Glomerular visceral epithelial cell (primary cell): ENCODE results near the gene DDX31.
"Not testable (repeated sequence)": the region's sequence is repeated elsewhere in the genome, so short reads cannot be mapped to it uniquely, and the experiment has no call there.

Source experiments
- DNase-seq: peaks from one replicate; pipeline ENCODE4 v3.0.0-alpha.2; 2016; ENCODE audit errors: extremely low spot score

The DDX31 gene

GRCh38 chr9:132669698-132670456, at the start of gene DDX31:
Gene DDX31 (minus strand): TSS chr9:132669983. CDS start chr9:132669934, 49 bp downstream.
- DNase-seq: peak; percentile 79

DNA sequence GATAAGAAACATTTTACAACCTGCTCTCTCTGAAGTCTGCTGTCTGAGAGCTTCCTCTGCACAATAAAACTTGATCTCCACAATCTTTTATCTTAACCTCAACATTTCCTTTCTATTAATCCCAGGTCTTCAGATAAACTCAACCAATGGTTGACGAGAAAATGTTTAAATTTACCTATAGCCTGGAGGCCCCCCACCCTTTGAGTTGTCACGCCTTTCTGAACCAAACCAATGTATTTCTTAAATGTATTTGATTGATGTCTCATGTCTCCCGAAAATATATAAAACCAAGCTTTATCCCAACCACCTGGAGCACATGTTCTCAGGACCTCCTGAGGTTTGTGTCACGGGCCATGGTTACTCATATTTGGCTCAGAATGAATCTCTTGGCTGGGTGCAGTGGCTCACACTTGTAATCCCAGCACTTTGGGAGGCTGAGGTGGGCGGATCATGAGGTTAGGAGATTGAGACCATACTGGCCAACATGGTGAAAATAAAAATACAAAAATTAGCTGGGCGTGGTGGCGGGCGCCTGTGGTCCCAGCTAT, 48.7 kb upstream of the DDX31 start:
- not testable (repeated sequence) for DNase-seq

DNA sequence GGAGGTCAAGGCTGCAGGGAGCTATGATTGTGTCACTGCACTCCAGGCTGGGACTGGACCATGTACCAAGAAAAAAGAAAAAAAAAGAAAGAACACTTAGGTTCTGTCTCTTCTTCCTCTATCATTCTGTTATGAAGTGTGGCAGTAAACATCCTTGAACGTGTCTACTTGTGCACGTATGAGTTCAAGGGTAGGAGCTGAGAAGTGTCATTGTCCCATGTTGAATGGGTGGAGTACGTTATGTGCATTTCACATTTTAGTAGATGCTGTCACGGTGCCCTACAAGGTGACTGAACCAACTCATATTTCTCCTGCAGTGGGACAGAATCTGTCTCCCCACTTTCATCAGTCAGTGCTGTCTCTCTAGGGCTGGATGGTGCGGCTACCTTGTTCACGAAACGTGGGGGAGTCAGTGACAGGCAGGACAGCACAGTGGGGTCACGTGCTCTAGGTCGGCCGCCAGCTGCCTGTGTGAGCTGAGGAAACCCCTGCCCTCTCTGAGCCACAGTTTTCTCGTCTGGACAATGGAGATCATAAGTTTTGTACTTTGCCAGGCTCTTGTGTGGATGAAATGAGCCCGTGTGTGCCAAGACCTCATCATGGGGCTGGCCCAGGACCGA, 47.7 kb upstream of the DDX31 start:
- no peak for DNase-seq

DNA sequence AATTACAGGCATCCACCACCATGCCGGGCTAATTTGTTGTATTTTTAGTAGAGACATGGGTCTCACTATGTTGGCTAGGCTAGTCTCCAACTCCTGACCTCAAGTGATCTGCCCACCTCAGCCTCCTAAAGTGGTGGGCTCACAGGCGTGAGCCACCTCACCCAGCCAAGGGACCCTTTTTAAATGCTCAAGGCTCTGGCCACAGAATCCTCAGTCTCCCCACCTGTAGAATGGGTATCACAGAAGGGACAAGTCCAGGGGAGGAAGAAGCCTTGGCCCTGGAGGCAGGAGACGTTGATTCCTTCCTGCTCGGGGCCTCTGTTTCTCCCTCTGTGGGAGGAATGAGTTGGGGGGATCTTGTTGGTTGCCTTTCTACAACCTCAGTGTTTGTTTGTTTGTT, 46.2 kb upstream of the DDX31 start:
- no peak for DNase-seq

DNA sequence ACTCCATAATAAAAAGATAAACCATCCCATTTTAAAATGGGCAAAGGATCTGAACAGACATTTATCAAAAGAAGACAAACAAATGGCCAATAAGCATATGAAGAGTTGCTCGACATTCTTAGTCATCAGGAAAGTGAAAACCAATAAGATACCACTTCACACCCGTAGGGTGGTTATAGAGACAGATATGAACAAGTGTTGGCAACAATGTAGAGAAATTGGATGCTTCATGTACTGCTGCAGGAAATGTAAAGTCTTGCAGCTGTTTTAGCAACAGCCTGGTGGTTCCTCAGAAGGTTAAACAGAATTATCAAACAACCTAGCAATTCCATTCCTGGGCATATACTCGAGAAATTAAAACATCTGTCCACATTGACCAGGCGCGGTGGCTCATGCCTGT, 43.0 kb upstream of the DDX31 start:
- no peak for DNase-seq

DNA sequence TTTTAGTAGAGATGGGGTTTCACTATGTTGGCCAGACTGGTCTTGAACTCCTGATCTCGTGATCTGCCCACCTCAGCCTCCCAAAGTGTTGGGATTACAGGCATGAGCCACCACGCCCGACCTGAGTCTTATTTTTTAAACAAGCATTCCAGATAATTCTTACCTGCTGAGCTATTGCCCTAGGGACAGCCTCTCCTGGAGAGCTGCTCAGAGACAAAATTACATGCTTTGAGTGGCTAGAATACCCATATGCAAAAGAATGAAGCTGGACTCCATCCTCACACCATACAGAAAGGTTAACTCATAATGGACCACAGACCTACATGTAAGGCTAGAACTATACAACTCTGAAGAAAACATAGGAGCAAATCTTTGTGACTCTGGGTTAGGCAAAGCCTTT, 42.1 kb upstream of the DDX31 start:
- no peak for DNase-seq

DNA sequence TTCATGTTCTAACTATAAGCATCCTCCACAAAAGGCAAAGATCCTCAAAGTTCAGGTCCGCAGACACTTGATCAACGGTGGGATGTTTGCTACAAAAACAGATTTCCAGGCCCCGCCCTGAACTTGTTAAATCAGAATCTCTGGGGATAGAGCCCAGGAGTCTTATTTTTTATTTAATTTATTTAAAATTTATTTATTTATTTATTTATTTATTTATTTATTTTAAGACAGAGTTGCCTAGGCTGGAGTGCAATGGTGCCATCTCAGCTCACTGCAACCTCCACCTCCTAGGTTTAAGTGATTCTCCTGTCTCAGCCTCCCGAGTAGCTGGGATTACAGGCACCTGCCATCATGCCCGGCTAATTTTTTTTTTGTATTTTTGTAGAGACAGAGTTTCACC, 41.4 kb upstream of the DDX31 start:
- DNase-seq: not testable (repeated sequence)

- DNase-seq: no peak
Observed at GRCh38 chr9:132710333-132710732, 40.5 kb upstream of the DDX31 start.

DNA sequence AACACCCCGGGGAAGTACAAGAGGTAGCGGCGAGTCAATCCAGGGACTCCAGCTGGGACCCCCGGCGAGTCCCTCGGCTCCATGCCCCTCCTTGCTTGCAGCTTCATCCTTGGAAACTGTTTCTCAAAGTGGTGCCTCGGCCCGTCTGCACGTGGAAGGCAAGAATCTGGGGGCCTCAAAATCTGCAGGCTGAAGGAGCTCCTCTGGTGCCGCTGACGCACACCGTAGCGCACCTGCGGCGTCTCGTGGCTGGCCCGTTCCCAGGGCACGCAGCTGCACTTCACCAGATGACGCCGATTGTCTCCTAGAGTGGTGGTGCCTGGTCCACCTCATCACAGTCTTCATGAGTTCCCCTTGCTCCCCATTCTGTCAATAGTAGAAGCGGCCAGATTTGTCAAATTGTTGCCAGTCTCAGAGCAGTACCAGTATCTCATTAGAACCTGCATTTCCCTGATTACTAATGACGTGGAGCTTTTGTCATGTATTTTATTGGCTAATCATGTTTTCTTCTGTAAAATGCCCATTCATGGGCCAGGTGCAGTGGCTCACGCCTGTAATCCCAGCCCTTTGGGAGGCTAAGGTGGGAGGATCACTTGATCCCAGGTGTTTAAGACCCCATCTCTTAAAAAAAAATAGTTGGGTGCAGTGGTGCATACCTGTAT, 39.1 kb upstream of the DDX31 start:
- DNase-seq: no peak

- no peak for DNase-seq
Observed at GRCh38 chr9:132708239-132708638, 38.5 kb upstream of the DDX31 start.

- no peak for DNase-seq
Observed at GRCh38 chr9:132703336-132703735, 33.6 kb upstream of the DDX31 start.

DNA sequence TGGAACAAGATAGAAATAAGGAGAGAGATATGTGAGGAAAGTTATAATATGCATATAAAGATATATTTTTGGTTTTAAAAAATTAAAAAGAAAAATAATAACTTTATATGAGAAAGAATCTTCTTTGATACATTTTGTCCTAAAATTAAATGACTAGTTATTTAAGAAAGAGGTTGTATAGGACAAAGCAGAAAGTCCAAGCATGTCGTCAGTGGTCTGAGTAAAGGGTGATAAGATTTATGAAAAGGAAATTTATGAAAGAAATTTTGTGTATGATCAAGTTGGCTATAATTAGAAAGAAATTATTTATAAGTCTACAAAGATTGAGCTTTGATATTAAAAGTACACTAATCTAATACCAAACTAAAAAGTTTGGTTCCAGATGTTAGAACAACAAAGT, 32.5 kb upstream of the DDX31 start:
- no peak for DNase-seq

GRCh38 chr9:132699956-132700355, 30.2 kb upstream of the DDX31 start:
- no peak for DNase-seq

DNA sequence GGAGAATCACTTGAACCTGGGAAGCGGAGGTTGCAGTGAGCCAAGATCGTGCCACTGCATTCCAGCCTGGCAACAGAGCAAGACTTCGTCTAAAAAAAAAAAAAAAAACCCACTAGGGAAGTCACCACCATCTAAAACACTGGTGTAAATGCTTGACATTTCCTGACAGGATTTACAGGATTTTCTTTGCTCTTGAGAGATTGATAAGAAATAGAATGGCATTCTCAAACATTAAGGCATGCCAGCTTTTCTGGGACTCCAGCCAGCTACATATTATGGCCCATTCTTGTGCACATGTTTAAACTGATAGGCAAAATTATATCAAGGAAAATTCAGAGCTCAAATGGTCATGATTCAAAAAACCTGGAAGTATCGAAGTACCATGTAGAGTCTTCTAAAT, 29.2 kb upstream of the DDX31 start:
- DNase-seq: no peak

DNA sequence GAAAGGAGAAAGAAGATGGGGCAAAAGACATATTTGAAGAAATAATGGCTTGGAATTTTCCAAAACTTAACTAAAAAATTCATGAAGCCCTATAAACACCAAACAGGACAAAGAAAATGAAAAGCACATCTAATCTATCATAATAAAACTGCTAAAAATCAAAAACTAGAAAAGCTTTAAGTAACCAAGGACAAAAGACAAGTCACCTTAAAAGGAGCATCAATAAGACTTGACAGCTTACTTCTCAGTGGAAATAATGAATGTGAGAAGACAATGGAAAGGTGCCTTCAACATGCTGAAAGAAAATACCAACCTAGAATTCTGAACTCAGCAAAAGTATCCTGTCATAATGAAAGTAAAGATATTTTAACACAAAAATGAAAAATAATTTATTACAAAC, 27.4 kb upstream of the DDX31 start:
- no peak for DNase-seq

DNA sequence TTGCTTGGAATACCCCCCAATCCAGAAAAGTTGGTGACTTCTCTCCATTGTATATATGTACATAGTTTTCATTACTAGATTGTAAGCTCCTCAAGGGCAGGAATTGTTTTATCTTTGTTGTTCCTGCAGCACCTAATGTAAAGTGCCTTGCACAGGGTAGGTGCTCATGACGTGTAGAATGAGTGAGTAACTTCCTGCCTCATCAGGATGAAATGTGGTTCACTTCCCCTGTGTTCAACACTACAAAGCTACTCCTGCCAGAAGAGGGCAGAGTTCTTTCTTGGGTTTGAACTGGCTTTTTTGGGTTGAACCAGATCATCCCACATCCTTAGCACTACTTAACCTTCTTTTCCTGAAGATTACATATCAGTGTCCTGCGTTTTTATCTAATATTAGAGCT, 24.4 kb upstream of the DDX31 start:
- DNase-seq: no peak

- DNase-seq: no peak
Observed at GRCh38 chr9:132690696-132691095, 20.9 kb upstream of the DDX31 start.

GRCh38 chr9:132683873-132684272, 14.1 kb upstream of the DDX31 start:
- no peak for DNase-seq

DNA sequence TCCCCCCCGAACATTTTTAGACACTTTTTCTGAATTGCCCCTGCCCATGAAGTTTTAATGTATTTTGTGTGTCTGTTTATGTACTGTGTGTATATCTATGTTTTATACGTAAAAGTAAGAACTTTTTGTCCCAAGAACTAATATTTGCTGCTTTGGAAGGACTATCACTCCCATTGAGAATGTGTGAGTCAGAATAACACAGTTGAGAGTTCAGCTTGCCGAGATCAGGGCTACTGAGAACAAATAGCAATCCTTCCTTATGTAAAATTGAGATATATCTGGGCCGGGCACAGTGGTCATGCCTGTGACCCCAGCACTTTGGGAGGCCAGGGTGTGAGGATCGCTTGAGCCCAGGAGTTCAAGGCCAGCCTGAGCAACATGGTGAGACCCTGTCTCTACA, 11.8 kb upstream of the DDX31 start:
- DNase-seq: no peak

DNA sequence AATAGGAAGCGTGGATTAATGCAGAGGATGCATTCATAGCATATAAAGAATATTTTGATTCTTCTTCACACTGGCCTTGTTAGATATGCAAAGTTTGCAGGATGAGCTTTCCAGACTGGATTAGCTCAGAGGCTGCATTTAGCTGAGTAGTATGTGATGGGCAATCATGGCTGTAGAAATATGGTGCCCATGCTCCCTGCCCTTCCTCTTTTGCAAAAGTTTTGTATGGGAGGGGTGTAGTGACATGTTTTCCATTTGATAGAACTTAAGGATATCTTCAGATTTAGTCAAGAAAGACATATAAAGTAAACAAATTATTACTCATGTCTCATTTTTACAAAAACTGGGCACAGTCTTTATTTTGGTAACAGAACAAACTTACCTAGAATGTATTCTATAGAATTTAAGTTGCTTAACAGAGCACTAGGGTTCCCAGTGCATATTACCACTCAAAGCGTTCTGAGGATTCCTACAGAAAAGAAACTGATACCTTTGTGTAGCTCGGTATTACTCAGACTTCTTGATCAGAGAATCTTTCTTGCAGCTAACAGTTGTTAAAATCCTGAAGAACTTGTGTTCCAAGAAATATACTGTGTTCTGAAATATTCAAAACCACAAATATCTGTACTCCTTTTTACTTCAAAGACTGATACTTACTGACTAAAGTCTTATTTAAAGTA, 10.3 kb upstream of the DDX31 start:
- DNase-seq: no peak

DNA sequence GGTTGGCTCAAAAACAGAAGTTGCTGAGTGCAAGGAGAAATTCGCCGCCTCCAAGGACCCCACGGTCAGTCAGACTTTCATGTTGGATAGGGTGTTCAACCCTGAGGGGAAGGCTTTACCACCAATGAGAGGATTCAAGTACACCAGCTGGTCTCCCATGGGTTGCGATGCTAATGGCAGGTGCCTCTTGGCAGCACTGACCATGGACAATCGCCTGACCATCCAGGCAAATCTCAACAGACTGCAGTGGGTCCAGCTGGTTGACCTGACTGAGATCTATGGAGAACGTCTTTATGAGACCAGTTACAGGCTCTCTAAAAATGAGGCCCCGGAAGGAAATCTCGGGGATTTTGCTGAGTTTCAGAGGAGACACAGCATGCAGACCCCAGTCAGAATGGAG, 8.2 kb upstream of the DDX31 start:
- no peak for DNase-seq

GRCh38 chr9:132674485-132674884, 4.7 kb upstream of the DDX31 start:
- DNase-seq: no peak
